ENCODE measurements around the gene FHOD3.
"Not testable (repeated sequence)": the region's sequence is repeated elsewhere in the genome, so short reads cannot be mapped to it uniquely, and the experiment has no call there.

Gene FHOD3

DNA sequence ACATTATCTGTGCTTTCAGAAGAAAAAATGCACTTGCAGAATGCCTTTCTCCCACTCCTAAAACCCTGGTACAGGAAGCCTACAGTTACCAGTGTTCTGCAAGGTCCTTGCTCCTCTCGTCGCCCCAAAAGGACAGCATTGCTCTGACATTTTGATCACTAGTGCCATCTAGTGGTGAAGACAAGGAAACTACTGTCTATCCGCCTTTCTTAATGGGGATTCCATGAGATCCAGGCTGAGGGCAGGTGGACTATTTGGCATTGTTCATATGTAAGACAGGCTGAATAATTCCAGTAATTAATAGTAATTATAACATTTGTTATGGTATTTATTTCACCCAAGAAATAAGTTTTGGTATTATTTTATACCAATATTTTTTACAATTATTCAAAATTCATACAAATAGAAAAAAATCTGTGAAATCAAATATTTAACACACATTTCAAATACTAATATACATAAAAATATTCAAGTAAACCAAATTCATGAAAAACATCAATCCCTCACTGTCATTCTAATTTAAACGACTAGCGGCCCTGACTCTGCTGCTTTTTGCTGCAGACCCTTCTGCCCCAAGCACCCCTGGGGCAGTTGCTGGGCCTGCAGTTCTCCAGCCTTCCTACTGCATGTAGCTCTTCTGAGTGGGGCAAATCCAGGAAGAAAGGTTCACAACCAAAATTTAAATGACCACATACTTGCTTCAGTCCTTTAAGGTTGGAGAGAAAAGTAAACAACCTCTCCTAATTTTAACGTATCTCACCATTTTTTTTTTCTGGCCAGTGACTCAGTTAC is 512.3 kb downstream of the FHOD3 start:
- TF ChIP-seq Cebpa-rat (IDR thresholded peaks at IDR 0.05), result no peak
- H3K9ac ChIP-seq, result no peak overlapping the region
- no peak overlapping the region for H3K4me2 ChIP-seq
- H3K36me3 ChIP-seq, result peaks cover 87% of the 10 kb centered on the region
- peaks cover 47% of the 10 kb centered on the region for H4K20me1 ChIP-seq
- no peak overlapping the region for H3K27ac ChIP-seq
- no peaks in the 10 kb centered on the region for H3K4me1 ChIP-seq
- H3K27me3 ChIP-seq, result no peaks in the 10 kb centered on the region
- H3K9me3 ChIP-seq, result no peaks in the 10 kb centered on the region
- H3K4me3 ChIP-seq, result no peak overlapping the region

DNA sequence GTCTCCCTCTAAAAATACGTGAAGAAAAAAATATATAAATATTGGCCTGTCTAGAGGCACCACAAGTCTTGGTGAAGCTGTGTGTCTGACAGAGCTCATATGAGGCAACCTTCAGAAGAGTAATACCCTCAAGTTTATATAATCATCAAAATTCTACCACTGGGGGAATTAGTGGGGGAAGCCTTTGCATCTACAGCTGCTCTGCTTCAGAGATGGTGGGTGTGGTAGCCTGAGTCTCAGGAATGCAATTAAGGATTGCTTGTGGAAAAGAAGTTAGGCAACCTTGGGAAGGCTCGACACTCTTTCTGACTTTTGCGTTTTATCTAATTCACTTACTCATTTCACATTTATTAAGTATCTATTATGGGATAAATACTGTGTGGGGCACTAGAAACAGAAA is 513.9 kb downstream of the FHOD3 start:
- Histone ChIP-seq H3K4me2 (no peak overlapping the region), H3K4me3 (no peak overlapping the region), H3K9me3 (no peaks in the 10 kb centered on the region), H3K27ac (no peak overlapping the region), H3K4me1 (no peaks in the 10 kb centered on the region), H3K9ac (no peak overlapping the region), H3K36me3 (peaks cover 87% of the 10 kb centered on the region), H4K20me1 (peaks cover 58% of the 10 kb centered on the region), H3K27me3 (no peaks in the 10 kb centered on the region)
- TF ChIP-seq Cebpa-rat (IDR thresholded peaks at IDR 0.05), result no peak

DNA sequence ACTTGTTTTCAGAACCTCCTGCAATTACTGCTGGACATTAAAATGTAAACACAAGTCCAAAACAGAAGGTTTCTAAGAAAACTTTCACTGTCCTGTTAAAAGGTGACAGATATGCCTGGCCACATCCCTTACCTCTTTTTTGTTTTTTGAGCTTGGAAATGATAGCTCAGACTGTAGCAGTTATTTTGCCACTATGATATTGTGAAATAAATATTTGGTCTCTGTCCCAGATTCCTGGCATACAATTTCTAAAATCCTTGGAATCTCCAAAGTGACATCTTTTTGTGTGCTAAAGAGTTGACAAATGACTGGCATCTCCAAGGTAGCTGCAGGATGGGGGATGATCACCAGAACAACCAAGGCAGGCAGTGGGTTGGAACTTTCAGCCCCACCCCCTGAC is 514.4 kb downstream of the FHOD3 start:
- Histone ChIP-seq H3K4me3 (no peak overlapping the region), H4K20me1 (peaks cover 58% of the 10 kb centered on the region), H3K9me3 (no peaks in the 10 kb centered on the region), H3K9ac (no peak overlapping the region), H3K4me2 (no peak overlapping the region), H3K27me3 (no peaks in the 10 kb centered on the region), H3K4me1 (no peaks in the 10 kb centered on the region), H3K27ac (no peak overlapping the region), H3K36me3 (peaks cover 87% of the 10 kb centered on the region)
- 0 out of 2 replicates have a peak, but pooled peaks have one; percentile 7 for TF ChIP-seq Cebpa-rat (IDR thresholded peaks at IDR 0.05)

DNA sequence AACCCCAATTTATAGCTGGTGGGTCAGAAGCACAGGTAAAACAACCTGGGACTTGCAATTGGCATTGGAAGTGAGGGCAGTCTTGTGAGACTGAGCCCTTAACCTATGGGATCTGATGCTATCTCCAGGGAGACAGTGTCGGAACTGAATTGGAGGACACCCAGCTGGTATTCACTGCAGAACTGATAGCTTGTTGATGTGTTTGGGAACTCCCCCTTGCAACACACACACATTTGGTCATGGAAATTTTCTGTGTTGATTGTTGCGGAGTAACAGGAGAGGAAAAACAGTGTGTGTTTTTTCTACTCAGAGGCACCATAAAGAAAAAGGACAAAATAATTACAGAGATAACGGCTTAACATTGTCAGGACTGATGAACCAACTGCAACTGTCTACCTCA is 515.2 kb downstream of the FHOD3 start:
- H3K9ac ChIP-seq, result no peak overlapping the region
- H3K36me3 ChIP-seq, result peaks cover 87% of the 10 kb centered on the region
- peaks cover 58% of the 10 kb centered on the region for H4K20me1 ChIP-seq
- H3K4me1 ChIP-seq, result no peaks in the 10 kb centered on the region
- H3K4me3 ChIP-seq, result no peak overlapping the region
- H3K9me3 ChIP-seq, result no peaks in the 10 kb centered on the region
- no peak for TF ChIP-seq Cebpa-rat (IDR thresholded peaks at IDR 0.05)
- no peaks in the 10 kb centered on the region for H3K27me3 ChIP-seq
- no peak overlapping the region for H3K4me2 ChIP-seq
- no peak overlapping the region for H3K27ac ChIP-seq

DNA sequence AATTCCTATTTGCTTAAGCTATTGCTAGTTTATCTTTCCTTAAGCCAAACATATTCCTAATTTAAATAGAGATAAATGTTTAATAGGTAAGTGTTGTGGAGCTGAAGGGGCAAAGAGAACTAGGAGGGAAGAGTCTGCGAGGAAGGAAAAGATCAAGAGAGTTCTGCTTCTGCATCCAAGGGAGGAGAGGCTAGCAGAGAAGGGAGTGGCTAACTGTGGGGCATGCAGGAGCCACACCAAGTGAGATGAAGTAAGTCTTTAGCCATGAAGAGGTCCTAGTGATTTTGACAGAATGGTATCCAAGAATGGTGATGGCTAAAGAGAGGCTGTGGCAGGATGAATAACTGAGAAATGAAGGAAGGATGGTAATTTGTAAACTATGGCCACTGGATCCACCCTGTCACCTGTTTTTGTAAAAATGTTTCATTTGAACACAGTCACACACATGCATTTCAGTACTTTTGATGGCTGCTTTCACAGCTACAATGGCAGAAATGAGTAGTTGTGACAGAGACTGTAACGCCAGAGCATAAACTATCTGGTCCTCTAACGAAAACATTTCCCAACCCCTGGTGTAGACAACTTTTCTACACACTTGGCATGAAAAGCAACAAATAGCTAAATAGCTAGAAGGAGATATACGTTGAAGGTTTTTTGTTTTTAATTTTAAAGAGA is 515.7 kb downstream of the FHOD3 start:
- no peak for TF ChIP-seq Cebpa-rat (IDR thresholded peaks at IDR 0.05)

DNA sequence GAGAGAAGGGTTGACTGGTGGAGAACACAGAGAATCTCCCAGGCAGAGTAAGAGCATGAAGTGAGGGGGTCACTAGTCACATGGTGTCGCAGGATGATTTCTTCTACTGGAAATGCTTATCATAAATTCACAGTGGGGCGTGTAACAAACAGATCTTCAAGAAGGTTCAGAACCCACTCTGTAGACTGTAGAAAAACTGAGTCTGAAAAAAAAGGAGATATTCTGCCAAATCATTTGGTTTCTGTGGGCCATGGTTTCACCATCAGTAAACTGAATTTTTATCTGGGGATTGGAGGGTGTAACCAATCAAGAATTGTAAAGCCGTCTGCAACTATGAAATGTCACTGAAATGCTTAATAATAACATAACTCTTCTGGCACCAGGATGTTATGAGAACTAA is 516.3 kb downstream of the FHOD3 start:
- Histone ChIP-seq H3K4me3 (no peak overlapping the region), H3K4me1 (no peaks in the 10 kb centered on the region), H3K27ac (no peak overlapping the region), H3K4me2 (no peak overlapping the region), H3K9me3 (no peaks in the 10 kb centered on the region), H4K20me1 (peaks cover 58% of the 10 kb centered on the region), H3K36me3 (peaks cover 90% of the 10 kb centered on the region), H3K9ac (no peak overlapping the region), H3K27me3 (no peaks in the 10 kb centered on the region)
- TF ChIP-seq Cebpa-rat (IDR thresholded peaks at IDR 0.05), result no peak

More for the DNA sequence above, 515.7 kb downstream of the FHOD3 start:
- no peaks in the 10 kb centered on the region for H3K27me3 ChIP-seq
- H3K9me3 ChIP-seq, result no peaks in the 10 kb centered on the region
- H3K27ac ChIP-seq, result no peak overlapping the region
- H3K4me3 ChIP-seq, result no peak overlapping the region
- H3K36me3 ChIP-seq, result peaks cover 87% of the 10 kb centered on the region
- H3K4me1 ChIP-seq, result no peaks in the 10 kb centered on the region
- H3K4me2 ChIP-seq, result no peak overlapping the region
- peaks cover 58% of the 10 kb centered on the region for H4K20me1 ChIP-seq
- no peak overlapping the region for H3K9ac ChIP-seq

DNA sequence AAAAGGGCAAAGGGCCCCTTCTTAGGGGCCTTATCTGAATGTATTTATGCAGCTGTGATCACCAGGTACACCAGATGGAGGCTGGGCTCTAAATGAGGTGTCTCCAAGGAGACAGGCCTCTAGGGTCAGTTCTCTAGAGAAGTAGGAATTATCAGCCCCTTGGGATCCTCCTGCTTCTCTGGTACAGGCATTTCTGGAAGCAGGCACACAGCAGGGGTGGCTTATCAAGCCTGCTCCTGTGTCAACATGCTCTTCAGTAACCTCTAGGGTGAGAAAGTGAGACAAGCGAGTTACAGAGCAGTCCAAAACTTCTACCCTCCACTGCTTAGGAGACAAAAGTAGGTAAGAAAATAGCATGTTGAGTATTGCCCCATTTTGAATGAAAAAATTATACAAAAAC is 517.5 kb downstream of the FHOD3 start:
- peaks cover 56% of the 10 kb centered on the region for H4K20me1 ChIP-seq
- H3K9me3 ChIP-seq, result no peaks in the 10 kb centered on the region
- no peak overlapping the region for H3K4me3 ChIP-seq
- no peaks in the 10 kb centered on the region for H3K4me1 ChIP-seq
- no peaks in the 10 kb centered on the region for H3K27me3 ChIP-seq
- H3K27ac ChIP-seq, result no peak overlapping the region
- H3K4me2 ChIP-seq, result no peak overlapping the region
- no peak for TF ChIP-seq Cebpa-rat (IDR thresholded peaks at IDR 0.05)
- no peak overlapping the region for H3K9ac ChIP-seq
- H3K36me3 ChIP-seq, result peaks cover 100% of the 10 kb centered on the region

DNA sequence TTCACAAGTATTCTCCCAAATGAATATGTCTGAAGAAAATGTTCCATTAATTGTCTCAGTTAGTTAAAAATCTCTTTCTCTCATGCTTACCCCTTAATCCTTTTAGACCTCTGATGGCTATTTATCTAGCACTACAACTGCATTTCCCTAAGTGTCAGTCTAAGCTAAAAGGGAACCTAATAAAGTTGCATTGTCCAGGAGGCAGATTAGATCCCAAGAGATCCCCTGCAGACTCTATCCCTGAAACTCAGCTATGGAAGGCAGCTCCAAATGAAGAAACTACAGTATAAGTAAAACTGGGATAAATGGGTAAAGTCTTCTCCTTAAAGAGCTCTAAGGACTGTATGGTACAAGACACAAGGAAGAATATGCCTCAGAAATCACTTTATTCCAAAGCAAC is 518.6 kb downstream of the FHOD3 start:
- H3K4me2 ChIP-seq, H3K4me3 ChIP-seq, H3K27me3 ChIP-seq, H3K9me3 ChIP-seq, H3K4me1 ChIP-seq, H3K27ac ChIP-seq, H3K9ac ChIP-seq: not testable (repeated sequence)
- H3K36me3 ChIP-seq, result peaks cover 98% of the 10 kb centered on the region
- peaks cover 45% of the 10 kb centered on the region for H4K20me1 ChIP-seq

DNA sequence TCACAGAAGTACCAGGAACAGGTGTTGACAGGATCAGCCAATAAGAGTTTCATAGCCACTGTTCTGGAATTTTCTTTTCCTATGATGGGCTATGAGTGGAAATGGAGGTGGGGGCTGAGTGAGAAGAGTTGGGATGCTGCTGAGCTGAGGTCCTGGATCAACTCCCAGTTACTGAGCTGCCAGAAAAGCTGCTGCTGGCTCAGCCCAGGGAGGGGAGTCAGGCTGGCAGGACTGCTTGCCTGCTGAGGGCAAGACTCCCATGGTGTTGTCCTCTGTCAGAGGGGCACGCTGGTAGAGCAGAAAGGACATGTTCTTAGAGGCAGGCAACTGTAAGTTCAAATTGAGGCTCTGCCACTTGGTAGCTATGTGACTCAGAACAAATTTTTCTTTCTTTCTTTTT is 519.5 kb downstream of the FHOD3 start:
- H3K9me3 ChIP-seq, result no peaks in the 10 kb centered on the region

DNA sequence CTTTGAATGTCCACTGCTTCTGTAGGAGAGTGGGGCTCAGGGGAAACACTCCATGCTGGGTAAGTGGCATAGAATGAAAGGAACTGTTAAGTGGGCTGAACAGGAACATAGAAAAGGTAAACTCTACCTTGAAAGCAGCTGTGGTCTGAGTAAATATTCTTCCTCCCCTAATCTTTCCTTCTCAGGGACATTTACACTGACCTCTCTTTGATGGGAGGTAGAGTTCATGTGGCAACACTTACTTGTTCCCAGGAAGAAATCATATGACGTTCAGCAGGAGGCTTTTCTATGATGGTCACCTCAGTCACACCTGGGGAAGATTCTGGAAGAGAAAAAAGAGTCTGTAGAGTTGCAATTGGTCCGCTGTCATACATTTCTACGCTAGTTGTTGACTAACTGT is 521.1 kb downstream of the FHOD3 start:
- H3K4me2 ChIP-seq, result no peak overlapping the region
- H4K20me1 ChIP-seq, result peaks cover 19% of the 10 kb centered on the region; the same call in 1 of the 2 replicates
- no peaks in the 10 kb centered on the region; the same call in 1 of the 2 replicates for H3K9me3 ChIP-seq
- H3K9ac ChIP-seq, result no peak overlapping the region
- H3K27me3 ChIP-seq, result no peaks in the 10 kb centered on the region
- no peak overlapping the region for H3K27ac ChIP-seq
- TF ChIP-seq Cebpa-rat (IDR thresholded peaks at IDR 0.05), result no peak
- no peak overlapping the region for H3K4me3 ChIP-seq
- H3K4me1 ChIP-seq, result no peaks in the 10 kb centered on the region
- peaks cover 97% of the 10 kb centered on the region for H3K36me3 ChIP-seq

More for the DNA sequence above, 519.5 kb downstream of the FHOD3 start:
- H3K27me3 ChIP-seq, result no peaks in the 10 kb centered on the region
- H3K36me3 ChIP-seq, result peaks cover 98% of the 10 kb centered on the region
- H4K20me1 ChIP-seq, result peaks cover 35% of the 10 kb centered on the region
- no peak overlapping the region for H3K9ac ChIP-seq
- H3K4me3 ChIP-seq, result no peak overlapping the region
- TF ChIP-seq Cebpa-rat (IDR thresholded peaks at IDR 0.05), result no peak
- no peak overlapping the region for H3K27ac ChIP-seq
- H3K4me2 ChIP-seq, result no peak overlapping the region
- no peaks in the 10 kb centered on the region for H3K4me1 ChIP-seq

Data from BLaER1 (cell line).